HG03097 (cell line): ENCODE results near the gene LETMD1.
"Not testable (repeated sequence)": the region's sequence is repeated elsewhere in the genome, so short reads cannot be mapped to it uniquely, and the experiment has no call there.

ENCODE experiments used
- ATAC-seq: cut with Tn5 transposase; IDR thresholded peaks from one replicate; pipeline ENCODE4 v1.9.1; 2021; ENCODE audit not compliant: unreplicated experiment, low FRiP score

LETMD1 gene, protein sequence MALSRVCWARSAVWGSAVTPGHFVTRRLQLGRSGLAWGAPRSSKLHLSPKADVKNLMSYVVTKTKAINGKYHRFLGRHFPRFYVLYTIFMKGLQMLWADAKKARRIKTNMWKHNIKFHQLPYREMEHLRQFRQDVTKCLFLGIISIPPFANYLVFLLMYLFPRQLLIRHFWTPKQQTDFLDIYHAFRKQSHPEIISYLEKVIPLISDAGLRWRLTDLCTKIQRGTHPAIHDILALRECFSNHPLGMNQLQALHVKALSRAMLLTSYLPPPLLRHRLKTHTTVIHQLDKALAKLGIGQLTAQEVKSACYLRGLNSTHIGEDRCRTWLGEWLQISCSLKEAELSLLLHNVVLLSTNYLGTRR

GRCh38 chr12:51047655-51048540, at the start of gene LETMD1:
LETMD1 (plus strand) TSS chr12:51048327; CDS start chr12:51048357, 30 bp downstream.
- peak; percentile 95 for ATAC-seq

- no peak for ATAC-seq
Observed at GRCh38 chr12:50999093-50999492, 49.0 kb upstream of the LETMD1 start.

- no peak for ATAC-seq
Observed at GRCh38 chr12:51000245-51000644, 47.9 kb upstream of the LETMD1 start.

GRCh38 chr12:51001799-51002198, 46.3 kb upstream of the LETMD1 start:
- ATAC-seq = no peak

- no peak for ATAC-seq
Observed at GRCh38 chr12:51004504-51004903, 43.6 kb upstream of the LETMD1 start.

GRCh38 chr12:51005030-51005429, 43.1 kb upstream of the LETMD1 start:
- ATAC-seq = no peak

- ATAC-seq = no peak
Observed at GRCh38 chr12:51005671-51006070, 42.5 kb upstream of the LETMD1 start.

DNA sequence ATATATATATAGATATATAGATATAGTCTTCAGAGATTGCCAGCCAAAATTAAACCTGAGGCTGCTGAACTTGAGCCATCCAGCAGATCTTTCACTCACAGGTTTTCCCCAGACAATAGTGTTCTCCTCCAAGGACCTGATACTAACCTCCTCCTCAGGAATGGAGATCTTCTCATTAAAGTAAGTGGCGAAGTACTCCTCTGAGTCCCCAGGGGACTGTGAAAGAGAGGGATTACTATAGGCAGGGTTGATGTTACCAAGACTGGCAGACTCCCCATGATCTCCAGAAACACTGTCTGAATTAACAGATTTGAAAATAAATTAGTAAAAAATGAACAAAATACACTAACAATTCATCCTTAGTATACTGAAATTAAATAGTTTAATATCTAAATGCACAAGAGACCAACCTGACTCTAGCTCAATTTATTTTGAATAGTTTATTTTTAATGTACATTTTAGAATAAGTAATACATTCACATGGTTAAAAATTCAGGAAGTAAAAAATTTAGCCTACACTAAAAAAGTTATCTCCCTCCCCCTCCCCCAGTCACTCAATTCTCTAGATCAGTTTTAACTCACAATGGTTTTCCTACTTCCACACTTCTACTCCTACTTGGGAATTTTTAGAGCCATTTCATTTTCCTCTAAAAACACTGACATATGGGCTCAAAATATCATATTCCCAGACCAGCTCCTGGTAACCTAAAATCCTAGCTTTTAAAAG, 39.6 kb upstream of the LETMD1 start:
- ATAC-seq = no peak

- ATAC-seq = no peak
Observed at GRCh38 chr12:51009056-51009440, 39.1 kb upstream of the LETMD1 start.

- ATAC-seq = no peak
Observed at GRCh38 chr12:51011955-51012354, 36.2 kb upstream of the LETMD1 start.

DNA sequence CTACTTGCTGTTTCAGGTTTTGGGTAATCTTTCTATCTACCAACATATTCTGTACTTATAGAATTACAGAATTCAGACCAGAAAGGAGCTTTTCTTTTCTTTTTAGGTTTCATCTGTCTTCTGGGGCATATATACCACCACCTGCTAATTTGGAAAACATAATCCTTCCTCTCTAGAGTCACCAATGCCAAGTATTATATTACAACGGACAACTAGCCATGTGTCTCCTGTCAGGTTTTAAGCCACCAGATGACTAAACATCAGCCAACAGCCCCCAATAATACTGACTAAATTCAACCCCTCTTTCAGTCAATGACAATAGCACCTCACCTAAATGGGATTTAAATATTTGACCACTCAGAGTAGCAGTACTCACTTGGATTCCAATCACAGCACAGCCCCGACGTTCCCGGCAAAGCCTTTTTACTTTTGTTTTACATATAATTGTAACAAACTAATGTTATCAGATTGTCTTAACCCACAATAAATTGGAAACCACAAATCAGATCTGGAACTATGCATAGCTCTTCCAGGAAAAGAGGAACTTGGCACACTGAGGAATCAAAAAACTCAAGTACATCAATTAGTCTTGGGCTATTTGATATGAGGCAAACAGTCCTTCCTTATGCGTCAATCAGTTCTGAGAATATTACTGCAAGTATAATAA, 35.4 kb upstream of the LETMD1 start:
- ATAC-seq = no peak

- no peak for ATAC-seq
Observed at GRCh38 chr12:51013441-51013840, 34.7 kb upstream of the LETMD1 start.

- not testable (repeated sequence) for ATAC-seq
Observed at GRCh38 chr12:51014467-51014866, 33.7 kb upstream of the LETMD1 start.

DNA sequence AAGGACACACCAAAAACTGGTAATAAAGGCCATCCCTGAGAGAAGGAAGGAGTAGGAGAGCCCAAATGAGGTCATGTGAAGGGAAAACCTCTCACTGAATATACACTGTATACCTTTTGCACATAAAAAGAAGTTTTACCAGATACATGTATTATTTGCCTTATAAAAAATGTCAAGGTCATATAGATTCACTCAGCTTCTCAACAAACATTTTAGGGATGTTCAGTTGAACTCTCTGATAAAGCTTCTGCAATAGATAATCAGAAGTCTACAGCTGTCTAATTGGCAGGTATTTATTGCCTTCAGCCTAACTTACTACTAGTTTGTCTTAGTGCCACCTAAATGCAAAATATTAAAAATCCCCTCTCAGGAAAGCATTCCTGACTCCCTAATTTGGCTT, 30.7 kb upstream of the LETMD1 start:
- no peak for ATAC-seq

GRCh38 chr12:51018956-51019355, 29.2 kb upstream of the LETMD1 start:
- ATAC-seq = no peak

DNA sequence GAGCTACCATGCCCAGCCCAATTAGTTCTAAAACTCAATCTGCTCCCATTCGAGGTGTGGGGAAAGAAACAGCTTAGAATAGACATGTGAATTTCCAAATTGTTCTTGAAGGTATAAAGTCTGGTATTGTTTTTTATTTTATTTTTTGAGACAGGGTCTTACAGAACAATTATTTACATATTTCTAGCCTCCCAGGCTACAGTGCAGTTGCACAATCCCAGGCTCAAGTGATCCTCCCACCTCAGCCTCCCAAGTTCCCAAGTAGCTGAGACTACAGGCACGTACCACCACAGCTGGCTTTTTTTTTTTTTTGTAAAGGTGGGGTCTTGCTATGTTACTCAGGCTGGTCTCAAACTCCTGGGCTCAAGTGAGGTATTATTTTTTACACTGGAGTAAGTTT, 28.2 kb upstream of the LETMD1 start:
- no peak for ATAC-seq

DNA sequence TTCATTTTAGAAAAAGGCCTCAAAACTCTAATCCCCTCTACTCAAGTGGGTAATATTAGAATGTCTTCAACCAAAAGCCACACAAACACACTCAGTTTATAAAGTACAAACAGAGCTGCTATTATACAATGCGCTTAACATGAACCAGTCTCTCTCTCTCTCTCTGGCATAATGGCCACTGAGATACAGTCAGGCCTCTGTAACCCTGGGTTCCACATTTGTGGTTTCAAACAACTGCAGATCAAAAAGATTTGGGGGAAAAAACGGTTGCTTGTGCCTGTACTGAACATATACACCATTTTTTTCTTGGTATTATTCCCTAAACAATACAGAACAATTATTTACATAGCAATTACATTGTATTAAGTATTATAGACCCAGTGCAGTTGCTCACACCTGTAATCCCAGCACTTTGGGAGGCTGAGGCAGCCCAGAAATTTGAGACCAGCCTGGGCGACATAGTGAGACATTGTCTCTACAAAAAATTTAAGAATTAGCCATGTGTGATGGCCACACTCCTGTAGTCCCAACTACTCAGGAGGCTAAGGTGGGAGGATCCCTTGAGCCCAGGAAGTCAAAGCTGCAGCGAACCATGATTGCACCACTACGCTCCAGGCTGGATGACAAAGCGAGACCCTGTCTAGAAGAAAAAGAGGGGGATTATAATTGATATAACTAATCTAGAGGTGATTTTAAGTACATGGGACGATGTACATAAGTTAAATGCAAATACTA, 27.5 kb upstream of the LETMD1 start:
- no peak for ATAC-seq

DNA sequence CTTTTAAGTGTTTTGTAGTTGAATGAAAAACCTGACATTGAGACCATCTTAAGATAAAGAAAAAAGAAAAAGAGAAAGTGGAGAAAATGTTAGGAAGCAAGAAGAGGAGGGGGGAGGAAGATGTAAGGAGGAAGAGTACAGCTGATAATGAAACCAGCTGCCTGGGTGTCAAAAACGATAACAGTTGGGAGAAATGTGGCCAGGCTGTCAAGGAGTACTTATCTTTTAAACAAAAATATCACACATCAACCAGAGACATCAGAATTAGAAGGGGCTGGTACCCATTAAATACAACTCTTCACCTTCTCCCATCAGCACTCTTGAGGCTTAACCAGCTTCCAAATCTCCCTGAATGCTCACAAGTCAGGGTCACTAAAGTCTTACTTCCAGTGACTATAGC, 26.4 kb upstream of the LETMD1 start:
- ATAC-seq = no peak

GRCh38 chr12:51023625-51024382, 24.3 kb upstream of the LETMD1 start:
- no peak for ATAC-seq
